Measurements from ENCODE around the gene FILIP1. TPM values are rescaled to one million over a fixed set of nuclear protein-coding genes. Genes with fewer than 3 reads are reported as not detected.

Gene FILIP1
- total and polyA plus RNA-seq, 8 donors: 14.4 to 45.2 (median 32.5) TPM

GRCh38 chr6:75463061-75463460, 30.5 kb downstream of the FILIP1 start:
- Histone ChIP-seq H3K27me3 (no peaks in the 10 kb centered on the region), H3K36me3 (no peaks in the 10 kb centered on the region), H3K9me3 (no peaks in the 10 kb centered on the region), H3K4me3 (no peak overlapping the region), H3K4me1 (peaks cover 0 to 10% of the 10 kb centered on the region in 2 donors), H3K27ac (no peak overlapping the region)
- ATAC-seq: no peak
- DNase-seq: no peak
- intact Hi-C loops (cut with DNase I): no loop called here
- TF ChIP-seq CTCF (IDR thresholded peaks at IDR 0.05): no peak

- no peak for DNase-seq
- no peak overlapping the region for H3K4me3 ChIP-seq
- intact Hi-C loops (cut with DNase I): no loop called here
- no peak overlapping the region for H3K27ac ChIP-seq
- no peak for TF ChIP-seq CTCF (IDR thresholded peaks at IDR 0.05)
- no peaks in the 10 kb centered on the region for H3K36me3 ChIP-seq
- peaks cover 0 to 10% of the 10 kb centered on the region in 2 donors for H3K4me1 ChIP-seq
- no peaks in the 10 kb centered on the region for H3K9me3 ChIP-seq
- no peak for ATAC-seq
- H3K27me3 ChIP-seq: no peaks in the 10 kb centered on the region
Measured at GRCh38 chr6:75460681-75461080, 32.9 kb downstream of the FILIP1 start.

GRCh38 chr6:75458895-75459294, 34.7 kb downstream of the FILIP1 start:
- Histone ChIP-seq H3K4me3 (no peak overlapping the region), H3K36me3 (no peaks in the 10 kb centered on the region), H3K27ac (peak overlapping the region in 1 of 2 donors; percentile 16), H3K9me3 (no peaks in the 10 kb centered on the region), H3K27me3 (no peaks in the 10 kb centered on the region), H3K4me1 (peaks cover 0 to 10% of the 10 kb centered on the region in 2 donors)
- peak; percentile 37 for ATAC-seq
- no peak for TF ChIP-seq CTCF (IDR thresholded peaks at IDR 0.05)
- intact Hi-C loops (cut with DNase I): no loop called here
- DNase-seq: peak in 1 of 4 donors; percentile 50

- intact Hi-C loops (cut with DNase I): no loop called here
- Histone ChIP-seq H3K9me3 (no peaks in the 10 kb centered on the region), H3K36me3 (no peaks in the 10 kb centered on the region), H3K27ac (no peak overlapping the region), H3K4me3 (no peak overlapping the region), H3K27me3 (no peaks in the 10 kb centered on the region), H3K4me1 (peaks cover 0 to 3% of the 10 kb centered on the region in 2 donors)
- no peak for DNase-seq
- ATAC-seq: no peak
- TF ChIP-seq CTCF (IDR thresholded peaks at IDR 0.05): no peak
Measured at GRCh38 chr6:75450903-75451302, 42.7 kb downstream of the FILIP1 start.

GRCh38 chr6:75449630-75450206, 43.9 kb downstream of the FILIP1 start:
- Histone ChIP-seq H3K9me3 (no peaks in the 10 kb centered on the region), H3K4me3 (no peak overlapping the region), H3K4me1 (peaks cover 0 to 7% of the 10 kb centered on the region in 2 donors), H3K27ac (peak overlapping the region in 1 of 2 donors; percentile 14), H3K36me3 (no peaks in the 10 kb centered on the region), H3K27me3 (no peaks in the 10 kb centered on the region)
- intact Hi-C loops (cut with DNase I): no loop called here
- ATAC-seq: peak; percentile 83
- DNase-seq: peak in 1 of 4 donors; percentile 48
- no peak for TF ChIP-seq CTCF (IDR thresholded peaks at IDR 0.05)

All from left lung (tissue), 10 donors.